WTC11 (cell line): Measurements from ENCODE around the gene ZMIZ1. TPM values are rescaled to one million over a fixed set of nuclear protein-coding genes. Genes with fewer than 3 reads are reported as not detected.

Experiments used
- ATAC-seq: fragments of 200-7000 bp; cut with Tn5 transposase; 2 replicates; pipeline ENCODE4 v1.10.0; 2021; ENCODE audit warnings: mild to moderate bottlenecking, moderate library complexity
- CTCF ChIA-PET: fragments of 300-600 bp; sonication (Branson Sonifier 250); formaldehyde crosslinking; loops from one replicate; lab custom pipeline; 2021; ENCODE audit warnings: antibody characterized with exemption; lab: Charles Lee
- POLR2A ChIA-PET: fragments of 350-600 bp; sonication (Branson Sonifier 250); formaldehyde crosslinking; loops from one replicate; lab custom pipeline; 2021; ENCODE audit warnings: antibody characterized with exemption; lab: Charles Lee
- DNase-seq: peaks from one replicate; pipeline ENCODE4 v3.0.0; 2021; ENCODE audit warnings: low spot score
- H3K27ac Mint-ChIP-seq: 2 replicates; pipeline ENCODE4 v1.8.0; 2021; ENCODE audit warnings: mixed read lengths
- H3K27me3 Mint-ChIP-seq: 2 replicates; pipeline ENCODE4 v1.8.0; 2021; ENCODE audit warnings: low read depth, mild to moderate bottlenecking, moderate library complexity, mixed read lengths
- H3K36me3 Mint-ChIP-seq: 2 replicates; pipeline ENCODE4 v1.8.0; 2021; ENCODE audit warnings: mixed read lengths
- H3K4me1 Mint-ChIP-seq: 2 replicates; pipeline ENCODE4 v1.8.0; 2022; ENCODE audit warnings: mixed read lengths
- H3K4me3 Mint-ChIP-seq: 2 replicates; pipeline ENCODE4 v1.8.0; 2021; ENCODE audit warnings: mild to moderate bottlenecking, moderate library complexity, mixed read lengths
- H3K9me3 Mint-ChIP-seq: 2 replicates; pipeline ENCODE4 v1.8.0; 2021; ENCODE audit warnings: mixed read lengths
- ARID4B ChIP-seq: sonication (generic); formaldehyde crosslinking; IDR thresholded peaks from 2 replicates; pipeline ENCODE4 v1.8.0; 2023; ENCODE audit warnings: missing genetic modification reagents, mild to moderate bottlenecking, borderline replicate concordance
- ATF3 ChIP-seq: sonication (generic); formaldehyde crosslinking; conservative IDR thresholded peaks from 2 replicates; pipeline ENCODE4 v1.8.1; 2022; ENCODE audit warnings: mild to moderate bottlenecking, missing genetic modification reagents
- CREB1 ChIP-seq: sonication (generic); formaldehyde crosslinking; IDR thresholded peaks from 2 replicates; pipeline ENCODE4 v1.8.0; 2023; ENCODE audit warnings: mild to moderate bottlenecking, missing genetic modification reagents
- ESRRA ChIP-seq: sonication (generic); formaldehyde crosslinking; IDR thresholded peaks from 2 replicates; pipeline ENCODE4 v1.8.1; 2022; ENCODE audit warnings: mild to moderate bottlenecking, missing genetic modification reagents, borderline replicate concordance
- FOXP1 ChIP-seq: sonication (generic); formaldehyde crosslinking; IDR thresholded peaks from 2 replicates; pipeline ENCODE4 v1.8.0; 2022; ENCODE audit warnings: missing genetic modification reagents, mild to moderate bottlenecking, moderate library complexity, borderline replicate concordance
- MYBL2 ChIP-seq: sonication (generic); formaldehyde crosslinking; IDR thresholded peaks from 2 replicates; pipeline ENCODE4 v1.8.1; 2023; ENCODE audit warnings: mild to moderate bottlenecking, moderate library complexity, missing genetic modification reagents
- NFYB ChIP-seq: sonication (generic); formaldehyde crosslinking; conservative IDR thresholded peaks from 2 replicates; pipeline ENCODE4 v1.8.0; 2022; ENCODE audit warnings: low read depth, missing genetic modification reagents
- RORB ChIP-seq: fragments of 250-450 bp; sonication (Bioruptor Pico); IDR thresholded peaks from 2 replicates; pipeline ENCODE4 v1.9.0; 2021; ENCODE audit warnings: mild to moderate bottlenecking
- ZBTB43 ChIP-seq: sonication (generic); formaldehyde crosslinking; IDR thresholded peaks from 2 replicates; pipeline ENCODE4 v1.8.1; 2023; ENCODE audit warnings: mild to moderate bottlenecking, missing genetic modification reagents
- ZNF138 ChIP-seq: sonication (generic); formaldehyde crosslinking; conservative IDR thresholded peaks from 2 replicates; pipeline ENCODE4 v1.8.1; 2022; ENCODE audit warnings: mild to moderate bottlenecking, moderate library complexity, missing genetic modification reagents
- ZNF263 ChIP-seq: sonication (generic); formaldehyde crosslinking; IDR thresholded peaks from 2 replicates; pipeline ENCODE4 v1.8.1; 2022; ENCODE audit warnings: low read depth, mild to moderate bottlenecking, moderate library complexity, missing genetic modification reagents
- ZNF281 ChIP-seq: sonication (generic); formaldehyde crosslinking; IDR thresholded peaks from 2 replicates; pipeline ENCODE4 v1.8.0; 2023; ENCODE audit warnings: mild to moderate bottlenecking, missing genetic modification reagents
- ZNF425 ChIP-seq: fragments of 250-450 bp; sonication (Bioruptor Pico); conservative IDR thresholded peaks from 2 replicates; pipeline ENCODE4 v1.9.0; 2021; ENCODE audit warnings: mild to moderate bottlenecking
- ZNF512 ChIP-seq: sonication (generic); formaldehyde crosslinking; IDR thresholded peaks from 2 replicates; pipeline ENCODE4 v1.8.1; 2022; ENCODE audit warnings: missing genetic modification reagents, borderline replicate concordance
- total RNA-seq: library from RNA; stranded (reverse); gene quantifications from 3 replicates; pipeline ENCODE4 v1.2.3, GENCODE V29; 2021

ZMIZ1 gene
- total RNA-seq, 1 experiment from 2014 or later = 44.4 TPM

- H3K36me3 Mint-ChIP-seq = peaks cover 10% of the 10 kb centered on the region
- TF ChIP-seq ZNF263 (CRISPR knock-in tag) (no peak), ATF3 (no peak)
- TF ChIP-seq, all 79 proteins: peak for 0
- Mint-ChIP-seq H3K4me1 (no peaks in the 10 kb centered on the region), H3K27me3 (no peaks in the 10 kb centered on the region), H3K9me3 (no peaks in the 10 kb centered on the region), H3K27ac (no peak overlapping the region), H3K4me3 (no peak overlapping the region)
- ChIA-PET POLR2A (no interaction called here), CTCF (interaction anchor here (3.3 kb wide), 1 partner anchor 13 kb away, joined by 12 read pairs; no protein-coding TSS in a partner anchor)
- ATAC-seq (no peak), DNase-seq (no peak)
Observed at GRCh38 chr10:79207726-79208125, 139.0 kb downstream of the ZMIZ1 start.

- Mint-ChIP-seq H3K27me3 (no peaks in the 10 kb centered on the region), H3K4me3 (no peak overlapping the region), H3K27ac (no peak overlapping the region; the same call in 1 of the 2 replicates), H3K9me3 (no peaks in the 10 kb centered on the region), H3K4me1 (no peaks in the 10 kb centered on the region), H3K36me3 (peaks cover 9% of the 10 kb centered on the region)
- no peak for DNase-seq
- CTCF ChIA-PET = interaction anchor here (3.3 kb wide), 1 partner anchor 14 kb away, joined by 12 read pairs; no protein-coding TSS in a partner anchor
- ATAC-seq = no peak
- POLR2A ChIA-PET = no interaction called here
- TF ChIP-seq ZNF138 = no peak
- no peak for TF ChIP-seq ZNF281 (CRISPR knock-in tag)
- TF ChIP-seq RORB (CRISPR knock-in tag) = no peak
- no peak for TF ChIP-seq ZBTB43 (CRISPR knock-in tag)
- TF ChIP-seq ARID4B = no peak
- TF ChIP-seq ZNF512 (CRISPR knock-in tag) = no peak
- no peak for TF ChIP-seq CREB1 (CRISPR knock-in tag)
- no peak for TF ChIP-seq MYBL2
- TF ChIP-seq FOXP1 (CRISPR knock-in tag) = no peak
- TF ChIP-seq NFYB (CRISPR knock-in tag) = no peak
- TF ChIP-seq ESRRA (CRISPR knock-in tag) = no peak
- TF ChIP-seq ZNF425 = no peak
Observed at GRCh38 chr10:79208251-79208983, 139.7 kb downstream of the ZMIZ1 start.
